Uterus (tissue), 4 donors: ENCODE results near the gene DLGAP1. TPM values are rescaled to one million over a fixed set of nuclear protein-coding genes. Genes with fewer than 3 reads are reported as not detected.
"Not testable (repeated sequence)": the region's sequence is repeated elsewhere in the genome, so short reads cannot be mapped to it uniquely, and the experiment has no call there.

Experiments
- DNase-seq, 2 donors: peaks; one replicate each; pipeline ENCODE4 v3.0.0-alpha.2; 2019 to 2020
- H3K27ac ChIP-seq, 2 donors: fragments of 200-600 bp; sonication (generic); 1 replicate in 1 of 2; 2 replicates in 1 of 2; pipeline ENCODE4 v1.5.1; 2016 to 2018
- H3K27me3 ChIP-seq, 2 donors: fragments of 200-600 bp; sonication (generic); one replicate each; pipeline ENCODE4 v1.5.1; 2018 to 2019; ENCODE audit warnings: control low read depth in 1 of 2
- H3K36me3 ChIP-seq, 2 donors: fragments of 200-600 bp; sonication (generic); one replicate each; pipeline ENCODE4 v1.5.1; 2019; ENCODE audit warnings: control low read depth in 1 of 2
- H3K4me1 ChIP-seq, 2 donors: fragments of 200-600 bp; sonication (generic); one replicate each; pipeline ENCODE4 v1.5.1; 2018 to 2019; ENCODE audit warnings: control low read depth in 1 of 2
- H3K4me3 ChIP-seq, 2 donors: fragments of 200-600 bp; sonication (generic); 1 replicate in 1 of 2; 2 replicates in 1 of 2; pipeline ENCODE4 v1.5.1; 2018 to 2019; ENCODE audit warnings: mild to moderate bottlenecking in 1 of 2
- H3K9me3 ChIP-seq, 2 donors: fragments of 200-600 bp; sonication (generic); one replicate each; pipeline ENCODE4 v1.5.1; 2019; ENCODE audit warnings: control low read depth in 1 of 2
- POLR2A ChIP-seq, 2 donors: fragments of 450-650 bp; IDR thresholded peaks; one replicate each; pipeline ENCODE4 v1.6.1; 2016; ENCODE audit warnings: antibody characterized with exemption in 2 of 2, mild to moderate bottlenecking in 1 of 2, moderate library complexity in 1 of 2
- intact Hi-C: fragments of 100-400 bp; cut with DNase I; formaldehyde crosslinking; loops from one replicate; pipeline ENCODE4 v1.15.1; 2023; ENCODE audit warnings: low total_unique reads
- total RNA-seq, 4 donors: library from RNA; depleted of rRNA in 3 of 4; stranded (reverse); fragments of >200 nt in 3 of 4; gene quantifications; one replicate each; pipeline versions ENCODE4 v1.1.0 to v1.2.4, GENCODE V29; 2014 to 2023
- TF ChIP-seq, protein P1 (sequence below), 4 experiments: fragments of 200-600 bp in 2 of 4; fragments of 450-650 bp in 2 of 4; sonication (generic) in 2 of 4; IDR thresholded peaks; one replicate each; pipeline ENCODE4 v1.5.1; 2016 to 2019; ENCODE audit warnings: antibody characterized with exemption in 4 of 4, mild to moderate bottlenecking in 2 of 4, moderate library complexity in 1 of 4
- donor health status: DM: yes; HTN: yes; CAD: no.

The DLGAP1 gene
- total RNA-seq, 4 donors from 2014 or later: 1.0 to 9.6 (median 3.3) TPM

DNA sequence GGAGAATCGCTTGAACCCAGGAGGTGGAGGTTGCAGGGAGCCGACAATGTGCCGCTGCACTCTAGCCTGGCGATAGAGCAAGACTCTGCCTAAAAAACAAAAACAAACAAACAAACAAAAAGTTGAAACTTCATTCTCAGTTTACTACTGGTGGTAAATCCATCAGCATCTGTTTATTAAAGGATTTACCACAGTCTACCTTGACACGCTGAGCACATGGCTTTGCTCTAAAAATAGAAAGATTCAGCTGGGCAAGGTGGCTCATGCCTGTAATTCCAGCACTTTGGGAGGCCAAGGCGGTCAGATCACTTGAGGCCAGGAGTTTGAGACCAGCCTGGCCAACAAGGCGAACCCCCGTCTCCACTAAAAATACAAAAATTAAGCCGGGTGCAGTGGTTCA is 803.8 kb downstream of the DLGAP1 start:
- TF ChIP-seq, protein P1, sequence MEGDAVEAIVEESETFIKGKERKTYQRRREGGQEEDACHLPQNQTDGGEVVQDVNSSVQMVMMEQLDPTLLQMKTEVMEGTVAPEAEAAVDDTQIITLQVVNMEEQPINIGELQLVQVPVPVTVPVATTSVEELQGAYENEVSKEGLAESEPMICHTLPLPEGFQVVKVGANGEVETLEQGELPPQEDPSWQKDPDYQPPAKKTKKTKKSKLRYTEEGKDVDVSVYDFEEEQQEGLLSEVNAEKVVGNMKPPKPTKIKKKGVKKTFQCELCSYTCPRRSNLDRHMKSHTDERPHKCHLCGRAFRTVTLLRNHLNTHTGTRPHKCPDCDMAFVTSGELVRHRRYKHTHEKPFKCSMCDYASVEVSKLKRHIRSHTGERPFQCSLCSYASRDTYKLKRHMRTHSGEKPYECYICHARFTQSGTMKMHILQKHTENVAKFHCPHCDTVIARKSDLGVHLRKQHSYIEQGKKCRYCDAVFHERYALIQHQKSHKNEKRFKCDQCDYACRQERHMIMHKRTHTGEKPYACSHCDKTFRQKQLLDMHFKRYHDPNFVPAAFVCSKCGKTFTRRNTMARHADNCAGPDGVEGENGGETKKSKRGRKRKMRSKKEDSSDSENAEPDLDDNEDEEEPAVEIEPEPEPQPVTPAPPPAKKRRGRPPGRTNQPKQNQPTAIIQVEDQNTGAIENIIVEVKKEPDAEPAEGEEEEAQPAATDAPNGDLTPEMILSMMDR (IDR thresholded peaks at IDR 0.05): no peak
- no peak for TF ChIP-seq POLR2A (IDR thresholded peaks at IDR 0.05)
- no peak for DNase-seq
- H3K36me3 ChIP-seq: no peaks in the 10 kb centered on the region
- no peak overlapping the region for H3K4me3 ChIP-seq
- H3K27me3 ChIP-seq: no peaks in the 10 kb centered on the region
- no peaks in the 10 kb centered on the region for H3K4me1 ChIP-seq
- H3K9me3 ChIP-seq: no peaks in the 10 kb centered on the region
- no peak overlapping the region for H3K27ac ChIP-seq
- intact Hi-C loops: no loop called here

DNA sequence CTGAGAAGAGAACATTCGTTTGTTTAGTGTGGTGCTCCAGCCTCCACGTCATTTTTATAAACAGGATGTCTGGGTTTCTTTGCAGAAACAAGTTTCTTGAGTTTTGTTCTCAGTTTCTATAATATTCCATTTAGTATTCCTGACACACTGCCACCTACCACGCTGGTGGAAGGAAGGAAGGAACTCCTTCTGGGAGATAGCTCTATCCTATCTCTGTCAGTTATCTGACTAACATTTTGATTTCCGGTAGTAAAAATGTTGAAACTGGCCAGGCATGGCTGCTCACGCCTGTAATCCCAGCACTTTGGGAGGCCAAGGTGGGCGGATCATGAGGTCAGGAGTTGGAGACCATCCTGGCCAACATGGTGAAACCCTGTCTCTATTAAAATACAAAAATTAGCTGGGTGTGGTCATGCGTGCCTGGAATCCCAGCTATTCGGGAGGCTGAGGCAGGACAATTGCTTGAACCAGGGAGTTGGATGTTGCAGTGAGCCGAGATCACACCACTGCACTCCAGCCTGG is 804.5 kb downstream of the DLGAP1 start:
- peak overlapping the region in 1 of 2 donors; percentile 37 for H3K27ac ChIP-seq

DNA sequence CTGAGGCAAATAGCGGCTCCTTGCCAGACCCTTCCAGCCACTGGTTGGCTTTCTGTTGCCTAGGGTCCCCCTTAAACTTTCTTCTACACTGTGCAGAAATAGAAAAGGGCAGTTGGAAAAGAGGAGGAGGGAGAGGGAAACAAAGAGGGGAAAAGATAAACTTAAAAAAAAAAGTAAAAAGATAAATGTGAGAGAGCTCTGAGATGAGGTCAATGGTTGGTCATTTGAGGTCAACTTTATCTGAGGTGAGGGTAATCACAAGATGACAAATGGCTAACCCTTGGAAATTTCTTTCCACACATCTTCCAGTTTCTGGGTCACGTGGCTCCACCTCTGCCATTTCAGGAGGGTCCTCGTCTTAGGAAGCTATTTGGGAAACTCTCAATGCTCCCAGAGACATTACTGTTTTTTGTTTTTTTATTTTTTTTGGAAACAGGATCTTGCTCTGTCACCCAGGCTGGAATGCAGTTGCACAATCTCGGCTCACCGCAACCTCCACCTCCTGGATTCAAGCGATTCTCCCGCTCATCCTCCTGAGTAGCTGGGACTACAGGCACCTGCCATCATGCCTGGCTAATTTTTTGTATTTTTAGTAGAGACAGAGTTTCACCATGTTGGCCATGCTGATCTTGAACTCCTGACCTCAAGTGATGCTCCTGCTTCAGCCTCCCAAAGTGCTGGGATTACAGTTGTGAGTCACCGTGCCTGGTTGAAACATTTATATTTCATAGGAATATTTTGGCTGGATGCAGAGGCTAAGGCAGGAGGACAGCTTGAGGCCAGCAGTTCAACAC is 805.3 kb downstream of the DLGAP1 start:
- DNase-seq: peak; percentile 59 to 62
- Histone ChIP-seq H3K9me3 (no peaks in the 10 kb centered on the region), H3K27ac (peak overlapping the region in 1 of 2 donors; percentile 52), H3K27me3 (no peaks in the 10 kb centered on the region), H3K4me1 (no peaks in the 10 kb centered on the region), H3K4me3 (no peak overlapping the region), H3K36me3 (no peaks in the 10 kb centered on the region)
- TF ChIP-seq POLR2A (IDR thresholded peaks at IDR 0.05): no peak
- TF ChIP-seq, protein P1 (IDR thresholded peaks at IDR 0.05): no peak
- intact Hi-C loops: no loop called here

More for the DNA sequence above, 804.5 kb downstream of the DLGAP1 start:
- intact Hi-C loops, DNase-seq, H3K9me3 ChIP-seq, H3K4me3 ChIP-seq, H3K4me1 ChIP-seq, H3K36me3 ChIP-seq, H3K27me3 ChIP-seq: not testable (repeated sequence)

DNA sequence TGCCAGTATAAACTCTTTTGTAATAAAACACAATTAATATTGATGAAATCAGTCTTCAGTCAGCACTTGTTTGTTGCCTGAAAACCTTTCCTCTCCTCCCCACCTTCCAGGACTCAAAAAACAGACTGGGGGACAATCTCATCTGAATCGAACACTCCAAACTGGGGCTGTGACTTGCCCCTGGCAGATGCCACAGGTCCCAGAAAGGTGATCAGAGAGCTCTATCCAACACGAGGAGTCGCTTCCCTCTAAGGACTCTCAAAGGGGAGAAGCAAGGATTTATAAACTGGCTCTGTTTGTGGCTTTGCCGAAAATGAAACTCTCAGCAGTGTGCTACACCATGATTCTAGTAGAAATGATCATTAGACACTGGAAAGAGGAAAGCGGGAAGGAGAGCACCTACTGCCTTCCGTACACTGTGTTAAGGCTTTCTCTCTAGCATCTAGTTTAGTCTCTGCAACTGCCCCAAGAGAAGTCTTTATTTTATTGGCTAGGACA is 805.9 kb downstream of the DLGAP1 start:
- no peak overlapping the region for H3K4me3 ChIP-seq
- H3K27ac ChIP-seq: peak overlapping the region in 1 of 2 donors; percentile 52
- TF ChIP-seq, protein P1 (IDR thresholded peaks at IDR 0.05): no peak
- no peak for TF ChIP-seq POLR2A (IDR thresholded peaks at IDR 0.05)
- H3K9me3 ChIP-seq: no peaks in the 10 kb centered on the region
- no peaks in the 10 kb centered on the region for H3K36me3 ChIP-seq
- intact Hi-C loops: no loop called here
- H3K27me3 ChIP-seq: no peaks in the 10 kb centered on the region
- no peak for DNase-seq
- no peaks in the 10 kb centered on the region for H3K4me1 ChIP-seq

DNA sequence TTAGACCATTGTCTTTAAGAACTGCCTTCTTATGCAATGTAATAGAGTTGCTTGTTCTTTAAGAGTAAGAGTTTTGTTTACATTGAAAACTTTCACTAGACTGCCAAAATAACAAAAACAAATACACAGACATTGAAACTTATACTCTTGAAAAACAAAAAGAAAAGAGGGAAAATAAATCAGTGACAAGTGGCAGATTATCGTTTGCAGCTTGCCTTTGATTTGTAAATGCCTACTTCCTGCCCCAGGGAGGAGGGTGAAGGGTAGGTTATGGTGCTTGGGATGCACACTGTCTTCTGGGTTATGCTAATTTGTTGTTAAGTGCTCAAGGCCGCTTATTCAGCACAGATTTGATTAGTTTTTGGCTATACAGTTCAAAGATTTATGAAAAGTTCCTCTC is 806.5 kb downstream of the DLGAP1 start:
- H3K4me3 ChIP-seq: no peak overlapping the region
- no peaks in the 10 kb centered on the region for H3K4me1 ChIP-seq
- no peak for TF ChIP-seq POLR2A (IDR thresholded peaks at IDR 0.05)
- TF ChIP-seq, protein P1 (IDR thresholded peaks at IDR 0.05): no peak
- DNase-seq: no peak
- no peaks in the 10 kb centered on the region for H3K27me3 ChIP-seq
- no peaks in the 10 kb centered on the region for H3K36me3 ChIP-seq
- no peaks in the 10 kb centered on the region for H3K9me3 ChIP-seq
- intact Hi-C loops: no loop called here
- peak overlapping the region in 1 of 2 donors; percentile 52 for H3K27ac ChIP-seq
